ENCODE measurements around the gene SUN5.

DNA sequence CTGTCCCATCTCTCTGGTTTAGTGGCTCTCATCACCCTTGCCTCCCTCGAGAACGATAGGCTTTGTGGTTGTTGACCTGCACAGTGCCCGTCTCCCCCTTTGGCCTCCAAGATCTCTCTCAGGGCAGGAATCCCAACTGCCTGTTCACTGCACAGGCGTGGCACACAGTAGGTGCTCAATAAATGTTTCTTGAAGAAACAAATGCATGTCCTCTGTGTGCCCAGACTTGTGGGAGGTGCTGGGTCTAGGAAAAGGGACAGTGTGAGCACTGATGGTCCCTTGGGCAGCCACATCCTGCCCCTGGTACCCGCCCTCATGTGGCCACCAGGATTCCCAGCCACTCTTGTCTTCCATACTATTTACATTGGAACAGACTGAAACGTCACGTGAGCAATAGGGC is 24.6 kb upstream of the SUN5 start:
- TF ChIP-seq GATA2 (IDR thresholded peaks at IDR 0.05; ENCODE audit: low read depth, low read length) (no peak), GATA3 (IDR thresholded peaks at IDR 0.05; ENCODE audit: low read depth, low read length) (no peak)

Measured in SH-SY5Y (cell line).